K562 (cell line): ENCODE measurements around the gene UBR4. TPM values are rescaled to one million over a fixed set of nuclear protein-coding genes. Genes with fewer than 3 reads are reported as not detected.
A peak's percentile ranks its signal among the peaks of the same experiment; 100 is the strongest.

Experiments used
- ATF7 ChIP-seq: fragments of 450-650 bp; IDR thresholded peaks from 2 replicates; pipeline ENCODE4 v1.7.1; 2014; ENCODE audit warnings: mild to moderate bottlenecking, moderate library complexity
- C11orf30 ChIP-seq: fragments of 450-650 bp; IDR thresholded peaks from 2 replicates; pipeline ENCODE4 v1.6.1; 2016; ENCODE audit warnings: low read depth, mild to moderate bottlenecking
- FIP1L1 ChIP-seq: fragments of 200-400 bp; formaldehyde crosslinking; IDR thresholded peaks from 2 replicates; pipeline ENCODE4 v1.6.1; 2018; ENCODE audit warnings: mild to moderate bottlenecking, low read depth, low read length; ENCODE audit not compliant: poor library complexity, severe bottlenecking
- HDAC1 ChIP-seq, 2 experiments: fragments of 450-650 bp; IDR thresholded peaks; 2 replicates each; pipeline ENCODE4 v1.6.1; 2016 to 2017; ENCODE audit warnings: inconsistent platforms in 1 of 2, mild to moderate bottlenecking in 1 of 2, moderate library complexity in 1 of 2
- HEY1 ChIP-seq: fragments of 250-450 bp; sonication (Bioruptor Pico); IDR thresholded peaks from 2 replicates; pipeline ENCODE4 v1.5.0; 2020; ENCODE audit warnings: mild to moderate bottlenecking, moderate library complexity, borderline replicate concordance
- JUN ChIP-seq, 2 experiments: sonication (generic) in 1 of 2; formaldehyde crosslinking in 1 of 2; IDR thresholded peaks; 2 replicates each; pipeline versions ENCODE4 v1.6.1 to v1.8.0; 2012 to 2022; ENCODE audit warnings: borderline replicate concordance in 2 of 2, mild to moderate bottlenecking in 2 of 2, improper control_type of control experiment in 1 of 2, low read depth in 1 of 2, low read length in 1 of 2, missing genetic modification reagents in 1 of 2
- MAFK ChIP-seq: IDR thresholded peaks from 2 replicates; pipeline ENCODE4 v1.6.1; 2011; ENCODE audit warnings: low read length, improper control_type of control experiment
- MAX ChIP-seq: sonication (generic); formaldehyde crosslinking; IDR thresholded peaks from 2 replicates; pipeline ENCODE4 v1.9.0; 2022; ENCODE audit warnings: mild to moderate bottlenecking, missing genetic modification reagents
- PHF21A ChIP-seq: fragments of 450-650 bp; IDR thresholded peaks from 2 replicates; pipeline ENCODE4 v1.6.1; 2017; ENCODE audit warnings: low read depth, borderline replicate concordance
- RBM22 ChIP-seq: fragments of 200-400 bp; formaldehyde crosslinking; IDR thresholded peaks from 2 replicates; pipeline ENCODE4 v1.6.1; 2018; ENCODE audit warnings: low read length, low read depth; ENCODE audit not compliant: poor library complexity, severe bottlenecking
- RCOR1 ChIP-seq, 2 experiments: IDR thresholded peaks; 2 replicates each; pipeline ENCODE4 v1.6.1; 2012; ENCODE audit warnings: low read depth in 2 of 2, low read length in 2 of 2, borderline replicate concordance in 1 of 2, improper control_type of control experiment in 1 of 2
- TRIM25 ChIP-seq: fragments of 450-650 bp; IDR thresholded peaks from 2 replicates; pipeline ENCODE4 v1.7.0; 2016; ENCODE audit warnings: borderline replicate concordance
- ZBTB40 ChIP-seq, 2 experiments: fragments of 450-650 bp in 1 of 2; sonication (generic) in 1 of 2; formaldehyde crosslinking in 1 of 2; IDR thresholded peaks; 2 replicates each; pipeline versions ENCODE4 v1.7.1 to v1.9.0; 2016 to 2022; ENCODE audit warnings: inconsistent platforms in 1 of 2, mild to moderate bottlenecking in 1 of 2, missing genetic modification reagents in 1 of 2
- ZNF583 ChIP-seq: fragments of 250-450 bp; sonication (Bioruptor Pico); IDR thresholded peaks from 2 replicates; pipeline ENCODE4 v1.4.0; 2020
- polyA plus RNA-seq, 8 experiments: library from polyadenylated mRNA; depleted of rRNA in 4 of 8; stranded (reverse) in 5 of 8; unstranded in 3 of 8; fragments of >200 nt; fragmentation: Nextera tagmentation in 2 of 8; fragmentation: Illumina TruSeq in 1 of 8; extraction: Ambion mirVana in 2 of 8; extraction: Trizol in 1 of 8; gene quantifications; 2 replicates each; pipeline versions ENCODE4 v1.2.1 to v1.2.3, GENCODE V29; 2011 to 2014; ENCODE audit warnings: inconsistent platforms in 1 of 8, missing spikeins in 1 of 8
- total RNA-seq, 7 experiments: library from RNA; depleted of rRNA in 6 of 7; stranded (reverse); fragments of >200 nt in 6 of 7; fragmentation: Illumina TruSeq in 2 of 7; extraction: Trizol in 2 of 7; gene quantifications; 2 replicates each; pipeline versions ENCODE4 v1.2.1 to v1.2.3, GENCODE V29; 2011 to 2021; ENCODE audit warnings: low replicate concordance in 1 of 7

The UBR4 gene
- total and polyA plus RNA-seq, 9 of the 15 experiments (the other 6 are each of a cell fraction or from before 2014, with no cell fraction given) = 55.4 to 277 (median 123) TPM

GRCh38 chr1:19251305-19252196 is 41.5 kb upstream of the UBR4 start, which contains the start of the genes EMC1 and MRTO4 (continued):
- TF ChIP-seq FIP1L1 = peak; percentile 99
- TF ChIP-seq MAX = peak; percentile 96
- TF ChIP-seq JUN (IDR thresholded peaks at IDR 0.05; ENCODE audit: borderline replicate concordance, low read depth, low read length) = peak; percentile 54; the same call in 1 of the 2 replicates
- no peak for TF ChIP-seq JUN (CRISPR knock-in tag; IDR thresholded peaks at IDR 0.05; ENCODE audit: borderline replicate concordance)
- TF ChIP-seq TRIM25 = no peak
- TF ChIP-seq HEY1 (CRISPR knock-in tag) = no peak
- TF ChIP-seq PHF21A = 0 out of 2 replicates have a peak, but pooled peaks have one; percentile 44
- TF ChIP-seq C11orf30 = peak; percentile 99
- peak in 1 of 2 experiments; percentile 21; a peak in 1 of 4 replicates for TF ChIP-seq RCOR1 (IDR thresholded peaks at IDR 0.05; ENCODE audit: borderline replicate concordance in 1 of 2, low read depth in 2 of 2, low read length in 2 of 2)
- TF ChIP-seq ZBTB40 (IDR thresholded peaks at IDR 0.05) = peak; percentile 43; the same call in 1 of the 2 replicates
- TF ChIP-seq ZBTB40 (CRISPR knock-in tag; IDR thresholded peaks at IDR 0.05) = no peak
- peak; percentile 89 for TF ChIP-seq ATF7
- TF ChIP-seq MAFK = peak; percentile 34; the same call in 1 of the 2 replicates
- TF ChIP-seq HDAC1 (IDR thresholded peaks at IDR 0.05) = peak; percentile 95 to 99; a peak in 3 of 4 replicates
- TF ChIP-seq ZNF583 = peak; percentile 81; the same call in 1 of the 2 replicates
- TF ChIP-seq RBM22 = peak; percentile 90
